ENCODE data around the gene SFXN5. TPM values are rescaled to one million over a fixed set of nuclear protein-coding genes. Genes with fewer than 3 reads are reported as not detected.

The SFXN5 gene
- total RNA-seq, 1 donor from 2014 or later: 14.9 TPM

GRCh38 chr2:72981536-72981935, 90.0 kb downstream of the SFXN5 start:
- H3K9ac ChIP-seq (ENCODE audit: low read length): no peak overlapping the region
- Mint-ChIP-seq H3K27ac (ENCODE audit: unreplicated experiment) (no peak overlapping the region), H3K9me3 (ENCODE audit: unreplicated experiment) (peaks cover 1% of the 10 kb centered on the region), H3K4me3 (ENCODE audit: unreplicated experiment) (no peak overlapping the region), H3K36me3 (ENCODE audit: low read depth, unreplicated experiment) (peaks cover 18% of the 10 kb centered on the region), H3K4me1 (ENCODE audit: low read depth, unreplicated experiment) (peaks cover 26% of the 10 kb centered on the region), H3K27me3 (ENCODE audit: low read depth, unreplicated experiment) (no peaks in the 10 kb centered on the region)
- H3K4me2 ChIP-seq (ENCODE audit: low read length): no peak overlapping the region
- no peak overlapping the region for H3K4me3 ChIP-seq (ENCODE audit: insufficient read depth, low read depth, low read length)
- no peaks in the 10 kb centered on the region for H3K9me3 ChIP-seq (ENCODE audit: insufficient read depth, low read depth, low read length)
- H4K20me1 ChIP-seq (ENCODE audit: insufficient read depth, low read length): peaks cover 11% of the 10 kb centered on the region
- peaks cover 7% of the 10 kb centered on the region for H3K4me1 ChIP-seq (ENCODE audit: insufficient read depth, low read length)
- no peak for FAIRE-seq
- no peak overlapping the region for H2AFZ ChIP-seq (ENCODE audit: low read depth, low read length)
- no peak for DNase-seq (ENCODE audit: low read depth)
- no peak overlapping the region for H3K27ac ChIP-seq (ENCODE audit: low read depth, low read length)
- no peaks in the 10 kb centered on the region for H3K79me2 ChIP-seq (ENCODE audit: insufficient read depth, low read length)
- H3K36me3 ChIP-seq (ENCODE audit: insufficient read depth, low read length): no peaks in the 10 kb centered on the region
- TF ChIP-seq EZH2 (IDR thresholded peaks at IDR 0.05; ENCODE audit: insufficient read depth, low read length): no peak
- TF ChIP-seq, protein P1, sequence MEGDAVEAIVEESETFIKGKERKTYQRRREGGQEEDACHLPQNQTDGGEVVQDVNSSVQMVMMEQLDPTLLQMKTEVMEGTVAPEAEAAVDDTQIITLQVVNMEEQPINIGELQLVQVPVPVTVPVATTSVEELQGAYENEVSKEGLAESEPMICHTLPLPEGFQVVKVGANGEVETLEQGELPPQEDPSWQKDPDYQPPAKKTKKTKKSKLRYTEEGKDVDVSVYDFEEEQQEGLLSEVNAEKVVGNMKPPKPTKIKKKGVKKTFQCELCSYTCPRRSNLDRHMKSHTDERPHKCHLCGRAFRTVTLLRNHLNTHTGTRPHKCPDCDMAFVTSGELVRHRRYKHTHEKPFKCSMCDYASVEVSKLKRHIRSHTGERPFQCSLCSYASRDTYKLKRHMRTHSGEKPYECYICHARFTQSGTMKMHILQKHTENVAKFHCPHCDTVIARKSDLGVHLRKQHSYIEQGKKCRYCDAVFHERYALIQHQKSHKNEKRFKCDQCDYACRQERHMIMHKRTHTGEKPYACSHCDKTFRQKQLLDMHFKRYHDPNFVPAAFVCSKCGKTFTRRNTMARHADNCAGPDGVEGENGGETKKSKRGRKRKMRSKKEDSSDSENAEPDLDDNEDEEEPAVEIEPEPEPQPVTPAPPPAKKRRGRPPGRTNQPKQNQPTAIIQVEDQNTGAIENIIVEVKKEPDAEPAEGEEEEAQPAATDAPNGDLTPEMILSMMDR (IDR thresholded peaks at IDR 0.05; ENCODE audit: insufficient read depth, low read depth, low read length): no peak
- no peaks in the 10 kb centered on the region for H3K27me3 ChIP-seq (ENCODE audit: insufficient read depth, low read length)

- Mint-ChIP-seq H3K9me3 (ENCODE audit: unreplicated experiment) (peaks cover 1% of the 10 kb centered on the region), H3K27ac (ENCODE audit: unreplicated experiment) (peak overlapping the region; percentile 90), H3K36me3 (ENCODE audit: low read depth, unreplicated experiment) (peaks cover 18% of the 10 kb centered on the region), H3K27me3 (ENCODE audit: low read depth, unreplicated experiment) (no peaks in the 10 kb centered on the region), H3K4me3 (ENCODE audit: unreplicated experiment) (peak overlapping the region; percentile 61), H3K4me1 (ENCODE audit: low read depth, unreplicated experiment) (peaks cover 28% of the 10 kb centered on the region)
- Histone ChIP-seq H3K36me3 (ENCODE audit: insufficient read depth, low read length) (no peaks in the 10 kb centered on the region), H3K4me1 (ENCODE audit: insufficient read depth, low read length) (peaks cover 7% of the 10 kb centered on the region), H4K20me1 (ENCODE audit: insufficient read depth, low read length) (peaks cover 6% of the 10 kb centered on the region), H3K4me3 (ENCODE audit: insufficient read depth, low read depth, low read length) (no peak overlapping the region), H3K79me2 (ENCODE audit: insufficient read depth, low read length) (no peaks in the 10 kb centered on the region), H3K27me3 (ENCODE audit: insufficient read depth, low read length) (no peaks in the 10 kb centered on the region), H3K9me3 (ENCODE audit: insufficient read depth, low read depth, low read length) (no peaks in the 10 kb centered on the region), H3K4me2 (ENCODE audit: low read length) (peak overlapping the region; percentile 19), H3K27ac (ENCODE audit: low read depth, low read length) (no peak overlapping the region), H2AFZ (ENCODE audit: low read depth, low read length) (no peak overlapping the region), H3K9ac (ENCODE audit: low read length) (peak overlapping the region; percentile 17)
- TF ChIP-seq EZH2 (IDR thresholded peaks at IDR 0.05; ENCODE audit: insufficient read depth, low read length): no peak
- TF ChIP-seq, protein P1 (IDR thresholded peaks at IDR 0.05; ENCODE audit: insufficient read depth, low read depth, low read length): no peak
- DNase-seq (ENCODE audit: low read depth) (peak; percentile 80), FAIRE-seq (no peak)
Observed at GRCh38 chr2:72980535-72981217, 90.8 kb downstream of the SFXN5 start.

- no peak for DNase-seq (ENCODE audit: low read depth)
- peak overlapping the region; percentile 19 for H3K4me2 ChIP-seq (ENCODE audit: low read length)
- H3K9me3 Mint-ChIP-seq (ENCODE audit: unreplicated experiment): peaks cover 1% of the 10 kb centered on the region
- H3K4me3 ChIP-seq (ENCODE audit: insufficient read depth, low read depth, low read length): no peak overlapping the region
- H3K9ac ChIP-seq (ENCODE audit: low read length): peak overlapping the region; percentile 17
- H3K27ac ChIP-seq (ENCODE audit: low read depth, low read length): no peak overlapping the region
- TF ChIP-seq, protein P1 (IDR thresholded peaks at IDR 0.05; ENCODE audit: insufficient read depth, low read depth, low read length): no peak
- no peak for TF ChIP-seq EZH2 (IDR thresholded peaks at IDR 0.05; ENCODE audit: insufficient read depth, low read length)
- no peak overlapping the region for H2AFZ ChIP-seq (ENCODE audit: low read depth, low read length)
- H3K36me3 ChIP-seq (ENCODE audit: insufficient read depth, low read length): no peaks in the 10 kb centered on the region
- peaks cover 7% of the 10 kb centered on the region for H3K4me1 ChIP-seq (ENCODE audit: insufficient read depth, low read length)
- peaks cover 28% of the 10 kb centered on the region for H3K4me1 Mint-ChIP-seq (ENCODE audit: low read depth, unreplicated experiment)
- H4K20me1 ChIP-seq (ENCODE audit: insufficient read depth, low read length): peaks cover 9% of the 10 kb centered on the region
- peaks cover 3% of the 10 kb centered on the region for H3K27me3 Mint-ChIP-seq (ENCODE audit: low read depth, unreplicated experiment)
- peaks cover 17% of the 10 kb centered on the region for H3K36me3 Mint-ChIP-seq (ENCODE audit: low read depth, unreplicated experiment)
- H3K27me3 ChIP-seq (ENCODE audit: insufficient read depth, low read length): no peaks in the 10 kb centered on the region
- H3K27ac Mint-ChIP-seq (ENCODE audit: unreplicated experiment): peak overlapping the region; percentile 44
- no peaks in the 10 kb centered on the region for H3K9me3 ChIP-seq (ENCODE audit: insufficient read depth, low read depth, low read length)
- H3K4me3 Mint-ChIP-seq (ENCODE audit: unreplicated experiment): no peak overlapping the region
- no peaks in the 10 kb centered on the region for H3K79me2 ChIP-seq (ENCODE audit: insufficient read depth, low read length)
- FAIRE-seq: no peak
Observed at GRCh38 chr2:72979896-72980295, 91.6 kb downstream of the SFXN5 start.
